ENCODE data around the gene ASTN2. TPM values are rescaled to one million over a fixed set of nuclear protein-coding genes. Genes with fewer than 3 reads are reported as not detected.

Gene ASTN2
- total and polyA plus RNA-seq, 7 experiments from 2014 or later = 2.2 to 5.3 (median 4.0) TPM

DNA sequence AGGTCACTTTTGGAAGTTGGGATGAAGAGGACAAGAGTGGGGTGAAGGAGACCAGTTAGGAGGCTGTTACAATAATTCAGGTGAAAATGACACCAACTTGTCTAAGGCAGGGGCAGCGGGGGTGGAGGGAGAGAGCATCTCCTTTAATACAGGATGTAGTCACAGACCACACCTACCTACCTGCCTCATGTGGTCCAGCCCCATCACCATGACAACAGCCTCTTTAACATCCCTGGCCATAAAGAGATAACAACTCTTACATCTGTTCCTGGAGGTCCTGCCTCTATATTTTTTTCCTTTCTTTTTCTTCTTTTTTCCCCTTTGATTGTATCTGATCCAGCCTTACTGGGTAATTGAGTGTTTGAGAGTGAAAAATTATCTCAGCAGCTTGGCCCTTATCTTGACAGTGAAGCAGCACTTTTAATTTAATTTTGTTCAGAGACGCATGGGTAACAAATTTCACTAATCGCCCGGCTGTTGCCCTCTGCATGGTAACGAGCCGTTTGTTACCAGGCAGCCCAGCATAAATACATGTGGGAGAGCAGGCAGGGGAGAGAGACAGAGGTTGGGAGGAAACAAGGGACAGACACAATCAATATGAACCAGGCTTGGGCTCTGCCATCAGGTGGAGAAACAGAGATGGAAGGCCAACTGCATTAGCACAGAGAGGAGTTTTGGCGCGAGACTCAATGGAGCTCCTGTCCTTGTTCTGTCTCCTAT is 338.1 kb downstream of the ASTN2 start:
- Mint-ChIP-seq H3K36me3 (peaks cover 0 to 14% (median 0%) of the 10 kb centered on the region in 5 donors), H3K4me3 (no peak overlapping the region), H3K4me1 (no peaks in the 10 kb centered on the region), H3K9me3 (peaks cover 2 to 24% (median 7%) of the 10 kb centered on the region in 11 donors), H3K27me3 (peaks cover 0 to 16% (median 7%) of the 10 kb centered on the region in 5 donors), H3K27ac (no peak overlapping the region)
- H3K36me3 ChIP-seq (ENCODE audit: control insufficient read depth in 2 of 3, insufficient read depth in 3 of 3, low read length in 3 of 3) = no peaks in the 10 kb centered on the region
- H3K27me3 ChIP-seq (ENCODE audit: control insufficient read depth in 2 of 2, insufficient read depth in 2 of 2, low read length in 2 of 2) = no peaks in the 10 kb centered on the region
- ChIA-PET POLR2A (no interaction called here), CTCF (no interaction called here)
- no peak for ATAC-seq
- no peak for DNase-seq
- intact Hi-C loops (cut with micrococcal nuclease) = no loop called here
- H3K9me3 ChIP-seq (ENCODE audit: control insufficient read depth in 2 of 3, low read length in 3 of 3) = peaks cover 0 to 2% (median 0%) of the 10 kb centered on the region in 3 experiments
- no peak overlapping the region for H3K4me3 ChIP-seq (ENCODE audit: low read length)
- no peaks in the 10 kb centered on the region for H3K4me1 ChIP-seq (ENCODE audit: control insufficient read depth in 2 of 2, insufficient read depth in 2 of 2, low read length in 2 of 2)
- H3K27ac ChIP-seq (ENCODE audit: low read depth, low read length) = no peak overlapping the region

DNA sequence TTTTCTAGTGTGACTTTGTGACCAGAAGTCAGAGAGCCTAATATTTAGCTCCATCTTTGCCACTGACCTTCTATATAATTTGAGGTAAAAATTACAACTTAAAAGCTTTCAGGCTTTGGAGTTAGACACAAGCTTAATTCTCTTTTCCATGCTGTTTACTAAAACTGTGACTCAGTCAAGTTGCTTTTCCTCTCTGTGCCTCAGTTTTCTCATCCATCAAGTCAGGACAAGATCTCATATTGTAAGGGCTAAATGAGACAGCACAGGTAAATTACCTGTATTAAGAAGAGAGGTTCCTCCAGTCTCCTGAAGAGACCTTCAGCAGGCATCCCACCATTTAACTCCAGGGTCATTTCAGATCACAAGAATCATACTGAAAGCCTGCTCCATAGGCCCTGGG is 339.2 kb downstream of the ASTN2 start:
- ATAC-seq (no peak), DNase-seq (no peak)
- no peaks in the 10 kb centered on the region for H3K4me1 Mint-ChIP-seq
- H3K4me3 Mint-ChIP-seq = no peak overlapping the region
- peaks cover 0 to 14% (median 0%) of the 10 kb centered on the region in 5 donors for H3K36me3 Mint-ChIP-seq
- intact Hi-C loops (cut with micrococcal nuclease) = no loop called here
- no peak overlapping the region for H3K27ac ChIP-seq (ENCODE audit: low read depth, low read length)
- H3K9me3 Mint-ChIP-seq = peaks cover 2 to 24% (median 7%) of the 10 kb centered on the region in 11 donors
- peaks cover 0 to 16% (median 7%) of the 10 kb centered on the region in 5 donors for H3K27me3 Mint-ChIP-seq
- POLR2A ChIA-PET = no interaction called here
- no peaks in the 10 kb centered on the region for H3K36me3 ChIP-seq (ENCODE audit: control insufficient read depth in 2 of 3, insufficient read depth in 3 of 3, low read length in 3 of 3)
- no peaks in the 10 kb centered on the region for H3K27me3 ChIP-seq (ENCODE audit: control insufficient read depth in 2 of 2, insufficient read depth in 2 of 2, low read length in 2 of 2)
- H3K27ac Mint-ChIP-seq = no peak overlapping the region
- no peaks in the 10 kb centered on the region for H3K4me1 ChIP-seq (ENCODE audit: control insufficient read depth in 2 of 2, insufficient read depth in 2 of 2, low read length in 2 of 2)
- CTCF ChIA-PET = no interaction called here
- peaks cover 0 to 2% (median 0%) of the 10 kb centered on the region in 3 experiments for H3K9me3 ChIP-seq (ENCODE audit: control insufficient read depth in 2 of 3, low read length in 3 of 3)
- no peak overlapping the region for H3K4me3 ChIP-seq (ENCODE audit: low read length)

DNA sequence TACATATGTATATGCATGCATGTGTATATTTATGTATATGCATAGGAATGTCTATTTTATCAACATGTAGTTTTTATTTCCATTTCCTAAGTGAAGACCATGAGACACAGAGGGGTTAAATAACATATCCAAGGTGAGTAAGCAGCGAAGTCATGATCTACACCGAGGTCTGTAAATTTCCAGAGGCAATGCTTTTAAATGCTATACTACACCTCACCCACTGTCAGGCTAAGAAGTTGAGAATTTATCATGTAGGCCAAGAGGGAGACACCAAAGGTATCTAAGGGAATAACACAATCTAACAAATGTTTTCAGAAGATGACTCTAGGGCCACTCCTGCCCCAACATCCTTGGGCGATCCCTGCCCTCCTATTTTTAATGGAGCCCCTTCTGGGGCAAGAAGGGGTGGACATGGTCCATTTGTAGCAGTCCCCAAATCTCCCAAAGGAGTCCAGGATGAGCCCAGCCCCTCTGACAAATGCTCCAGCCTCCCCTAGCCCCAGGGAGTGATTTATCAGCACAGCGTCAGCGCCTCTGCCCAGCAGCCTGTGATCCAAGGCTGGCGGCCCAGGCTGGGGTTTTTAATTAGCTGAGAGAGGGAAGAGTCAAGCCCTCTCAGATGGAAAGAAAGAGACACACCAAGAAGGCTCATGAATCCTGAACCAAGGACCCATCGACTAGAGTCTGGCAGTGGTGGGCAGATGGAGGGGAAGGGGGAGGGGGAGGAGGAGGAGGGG is 339.9 kb downstream of the ASTN2 start:
- H3K27me3 ChIP-seq (ENCODE audit: control insufficient read depth in 2 of 2, insufficient read depth in 2 of 2, low read length in 2 of 2) = no peaks in the 10 kb centered on the region
- no peaks in the 10 kb centered on the region for H3K4me1 Mint-ChIP-seq
- H3K4me3 Mint-ChIP-seq = no peak overlapping the region
- no peak overlapping the region for H3K27ac ChIP-seq (ENCODE audit: low read depth, low read length)
- H3K4me1 ChIP-seq (ENCODE audit: control insufficient read depth in 2 of 2, insufficient read depth in 2 of 2, low read length in 2 of 2) = no peaks in the 10 kb centered on the region
- no peak overlapping the region for H3K4me3 ChIP-seq (ENCODE audit: low read length)
- no peaks in the 10 kb centered on the region for H3K36me3 ChIP-seq (ENCODE audit: control insufficient read depth in 2 of 3, insufficient read depth in 3 of 3, low read length in 3 of 3)
- H3K9me3 ChIP-seq (ENCODE audit: control insufficient read depth in 2 of 3, low read length in 3 of 3) = peaks cover 0 to 2% (median 0%) of the 10 kb centered on the region in 3 experiments
- H3K27ac Mint-ChIP-seq = no peak overlapping the region
- no peak for ATAC-seq
- CTCF ChIA-PET = no interaction called here
- peaks cover 0 to 14% (median 0%) of the 10 kb centered on the region in 5 donors for H3K36me3 Mint-ChIP-seq
- intact Hi-C loops (cut with micrococcal nuclease) = no loop called here
- no peak for DNase-seq
- POLR2A ChIA-PET = no interaction called here
- H3K27me3 Mint-ChIP-seq = peaks cover 0 to 16% (median 7%) of the 10 kb centered on the region in 5 donors
- peaks cover 2 to 24% (median 7%) of the 10 kb centered on the region in 11 donors for H3K9me3 Mint-ChIP-seq

DNA sequence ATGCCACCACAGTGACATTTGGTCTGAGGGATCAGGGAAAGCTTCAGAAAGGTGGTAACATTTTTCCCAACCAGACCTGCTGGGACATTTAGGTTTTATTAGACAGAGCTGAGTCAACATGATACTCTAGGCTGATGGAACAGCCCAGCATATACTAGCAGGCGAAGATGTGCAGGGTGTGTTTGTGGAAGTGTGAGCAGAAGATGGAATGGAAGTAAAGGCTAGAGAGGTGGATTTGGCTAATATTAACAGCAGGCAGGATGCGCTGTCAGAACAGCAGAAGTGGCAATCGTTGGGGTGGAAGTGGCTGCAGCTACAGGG is 340.6 kb downstream of the ASTN2 start:
- DNase-seq = no peak
- H3K9me3 ChIP-seq (ENCODE audit: control insufficient read depth in 2 of 3, low read length in 3 of 3) = peaks cover 0 to 2% (median 0%) of the 10 kb centered on the region in 3 experiments
- H3K4me3 Mint-ChIP-seq = no peak overlapping the region
- no peak overlapping the region for H3K4me3 ChIP-seq (ENCODE audit: low read length)
- H3K27ac ChIP-seq (ENCODE audit: low read depth, low read length) = no peak overlapping the region
- ATAC-seq = no peak
- H3K27me3 Mint-ChIP-seq = peaks cover 0 to 16% (median 7%) of the 10 kb centered on the region in 5 donors
- no peak overlapping the region for H3K27ac Mint-ChIP-seq
- no peaks in the 10 kb centered on the region for H3K4me1 ChIP-seq (ENCODE audit: control insufficient read depth in 2 of 2, insufficient read depth in 2 of 2, low read length in 2 of 2)
- peaks cover 0 to 14% (median 0%) of the 10 kb centered on the region in 5 donors for H3K36me3 Mint-ChIP-seq
- ChIA-PET POLR2A (no interaction called here), CTCF (no interaction called here)
- intact Hi-C loops (cut with micrococcal nuclease) = no loop called here
- H3K36me3 ChIP-seq (ENCODE audit: control insufficient read depth in 2 of 3, insufficient read depth in 3 of 3, low read length in 3 of 3) = no peaks in the 10 kb centered on the region
- no peaks in the 10 kb centered on the region for H3K27me3 ChIP-seq (ENCODE audit: control insufficient read depth in 2 of 2, insufficient read depth in 2 of 2, low read length in 2 of 2)
- H3K9me3 Mint-ChIP-seq = peaks cover 2 to 24% (median 7%) of the 10 kb centered on the region in 11 donors
- H3K4me1 Mint-ChIP-seq = no peaks in the 10 kb centered on the region

DNA sequence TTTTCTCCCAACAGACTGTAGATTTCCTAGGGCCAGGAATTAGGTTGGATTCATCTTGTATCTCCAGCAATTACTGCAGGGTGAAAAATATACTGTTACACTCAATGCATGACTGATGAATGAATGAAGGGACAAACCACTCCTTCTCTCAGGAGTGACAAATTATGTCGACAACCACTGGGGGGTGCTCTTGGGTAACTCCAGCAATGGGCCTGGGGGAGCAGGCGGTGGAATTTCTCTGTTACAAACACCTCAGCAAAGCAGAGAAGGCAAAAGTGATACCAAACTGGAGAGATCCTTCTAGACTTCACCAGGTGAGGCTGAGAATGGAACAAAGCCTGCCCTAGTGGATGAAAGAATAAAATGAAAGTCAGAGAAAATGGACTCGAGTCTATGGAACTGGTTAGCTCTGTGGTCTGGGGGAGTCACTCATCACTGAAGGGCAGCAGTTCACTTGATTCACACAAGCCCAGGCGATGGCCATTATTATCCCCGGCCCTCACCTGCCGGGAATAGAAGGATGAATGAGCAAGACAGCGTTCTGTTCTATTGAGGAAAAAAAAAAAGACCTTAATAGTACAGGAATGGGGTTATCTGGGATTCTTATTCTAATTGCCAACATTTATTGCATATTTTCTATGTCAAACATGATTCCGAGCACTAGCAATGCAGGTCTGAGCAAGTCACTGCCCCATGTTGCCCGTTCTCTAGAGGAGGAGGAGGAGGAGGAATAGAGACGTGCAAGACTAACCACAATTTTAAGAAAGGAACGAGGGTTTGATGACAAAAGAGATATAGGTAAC is 341.1 kb downstream of the ASTN2 start:
- ATAC-seq (no peak), DNase-seq (no peak)
- CTCF ChIA-PET = no interaction called here
- intact Hi-C loops (cut with micrococcal nuclease) = no loop called here
- Histone ChIP-seq H3K4me1 (ENCODE audit: control insufficient read depth in 2 of 2, insufficient read depth in 2 of 2, low read length in 2 of 2) (no peaks in the 10 kb centered on the region), H3K4me3 (ENCODE audit: low read length) (no peak overlapping the region), H3K27ac (ENCODE audit: low read depth, low read length) (no peak overlapping the region), H3K27me3 (ENCODE audit: control insufficient read depth in 2 of 2, insufficient read depth in 2 of 2, low read length in 2 of 2) (no peaks in the 10 kb centered on the region), H3K36me3 (ENCODE audit: control insufficient read depth in 2 of 3, insufficient read depth in 3 of 3, low read length in 3 of 3) (no peaks in the 10 kb centered on the region), H3K9me3 (ENCODE audit: control insufficient read depth in 2 of 3, low read length in 3 of 3) (peaks cover 0 to 2% (median 0%) of the 10 kb centered on the region in 3 experiments)
- peaks cover 0 to 14% (median 0%) of the 10 kb centered on the region in 5 donors for H3K36me3 Mint-ChIP-seq
- H3K4me1 Mint-ChIP-seq = no peaks in the 10 kb centered on the region
- H3K27me3 Mint-ChIP-seq = peaks cover 0 to 16% (median 7%) of the 10 kb centered on the region in 5 donors
- H3K9me3 Mint-ChIP-seq = peaks cover 2 to 24% (median 7%) of the 10 kb centered on the region in 11 donors
- H3K27ac Mint-ChIP-seq = no peak overlapping the region
- no peak overlapping the region for H3K4me3 Mint-ChIP-seq
- POLR2A ChIA-PET = no interaction called here

DNA sequence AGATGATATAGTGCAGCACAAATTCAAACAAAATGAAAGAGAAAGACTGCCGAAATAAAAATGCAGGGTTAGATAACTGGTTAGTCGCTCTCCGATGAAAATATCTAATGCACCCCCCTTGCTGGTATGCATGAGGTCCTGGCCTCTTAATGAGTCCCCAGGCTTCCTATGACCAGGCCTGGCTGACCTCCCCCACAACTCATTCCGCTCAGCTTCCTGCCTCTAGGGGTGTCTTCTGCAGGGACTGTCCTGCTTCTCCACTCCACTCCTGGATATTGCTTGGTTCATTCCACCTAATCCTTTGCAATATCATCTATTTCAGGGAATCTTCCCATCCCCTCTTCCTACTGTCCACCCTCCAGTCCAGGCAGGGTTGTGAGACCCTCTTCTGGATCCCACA is 341.8 kb downstream of the ASTN2 start:
- Mint-ChIP-seq H3K4me1 (no peaks in the 10 kb centered on the region), H3K9me3 (peaks cover 2 to 24% (median 7%) of the 10 kb centered on the region in 11 donors)

More for the DNA sequence above, 341.8 kb downstream of the ASTN2 start:
- ATAC-seq (no peak), DNase-seq (no peak)
- ChIA-PET POLR2A (no interaction called here), CTCF (no interaction called here)
- Histone ChIP-seq H3K27me3 (ENCODE audit: control insufficient read depth in 2 of 2, insufficient read depth in 2 of 2, low read length in 2 of 2) (no peaks in the 10 kb centered on the region), H3K4me3 (ENCODE audit: low read length) (no peak overlapping the region), H3K36me3 (ENCODE audit: control insufficient read depth in 2 of 3, insufficient read depth in 3 of 3, low read length in 3 of 3) (no peaks in the 10 kb centered on the region), H3K9me3 (ENCODE audit: control insufficient read depth in 2 of 3, low read length in 3 of 3) (peaks cover 0 to 2% (median 0%) of the 10 kb centered on the region in 3 experiments), H3K4me1 (ENCODE audit: control insufficient read depth in 2 of 2, insufficient read depth in 2 of 2, low read length in 2 of 2) (no peaks in the 10 kb centered on the region), H3K27ac (ENCODE audit: low read depth, low read length) (no peak overlapping the region)
- Mint-ChIP-seq H3K36me3 (peaks cover 0 to 14% (median 0%) of the 10 kb centered on the region in 5 donors), H3K27me3 (peaks cover 0 to 16% (median 7%) of the 10 kb centered on the region in 5 donors), H3K4me3 (peak overlapping the region in 1 of 10 donors; percentile 35), H3K27ac (no peak overlapping the region)
- intact Hi-C loops (cut with micrococcal nuclease) = no loop called here
